HFF-Myc (cell line): Measurements from ENCODE around the gene STMN3.
"Not testable (repeated sequence)": the region's sequence is repeated elsewhere in the genome, so short reads cannot be mapped to it uniquely, and the experiment has no call there.

Experiments
- DNase-seq: peaks from one replicate; pipeline ENCODE4 v3.0.0-alpha.2; 2011; ENCODE audit warnings: low read depth; ENCODE audit errors: extremely low read depth
- H3K4me3 ChIP-seq: replicated peaks from 2 replicates; pipeline ENCODE4 v1.5.1; 2011; ENCODE audit warnings: low read depth, mild to moderate bottlenecking, control low read depth, low read length
- CTCF ChIP-seq: IDR thresholded peaks from 2 replicates; pipeline ENCODE4 v1.5.1; 2012; ENCODE audit warnings: mild to moderate bottlenecking, low read depth, low read length, control low read depth; ENCODE audit errors: missing control alignments

Gene STMN3

GRCh38 chr20:63652192-63652980 is 838 bp downstream of the STMN3 start:
- DNase-seq, result no peak
- peak overlapping the region; percentile 50 for H3K4me3 ChIP-seq
- no peak for TF ChIP-seq CTCF

GRCh38 chr20:63651942-63652191 is 1.4 kb downstream of the STMN3 start:
- no peak for DNase-seq
- TF ChIP-seq CTCF, result no peak
- H3K4me3 ChIP-seq, result peak overlapping the region; percentile 50

- not testable (repeated sequence) for H3K4me3 ChIP-seq, DNase-seq
Observed at GRCh38 chr20:63650486-63650885, 2.7 kb downstream of the STMN3 start.

- no peak overlapping the region for H3K4me3 ChIP-seq
- no peak for DNase-seq
- no peak for TF ChIP-seq CTCF
Observed at GRCh38 chr20:63648895-63649589, 4.2 kb downstream of the STMN3 start.

- no peak for TF ChIP-seq CTCF
- no peak for DNase-seq
- no peak overlapping the region for H3K4me3 ChIP-seq
Observed at GRCh38 chr20:63648190-63648589, 5.0 kb downstream of the STMN3 start.

- no peak for TF ChIP-seq CTCF
- no peak overlapping the region for H3K4me3 ChIP-seq
- DNase-seq, result no peak
Observed at GRCh38 chr20:63645218-63645617, 8.0 kb downstream of the STMN3 start.

- DNase-seq, result no peak
- TF ChIP-seq CTCF, result no peak
- no peak overlapping the region for H3K4me3 ChIP-seq
Observed at GRCh38 chr20:63643946-63644345, 9.3 kb downstream of the STMN3 start.
